ENCODE data around the gene FSHR.

FSHR gene

GRCh38 chr2:48941456-48941855 lies 212.9 kb downstream of the FSHR start:
- TF ChIP-seq CTCF (IDR thresholded peaks at IDR 0.05; ENCODE audit: insufficient read depth, low read length, poor library complexity, severe bottlenecking) = no peak
- Histone ChIP-seq H3K4me3 (replicated peaks; ENCODE audit: low read depth, low read length) (no peak overlapping the region), H3K27me3 (replicated peaks; ENCODE audit: control insufficient read depth, insufficient read depth, low read length) (no peaks in the 10 kb centered on the region), H3K36me3 (ENCODE audit: control insufficient read depth, insufficient read depth, low read length) (no peaks in the 10 kb centered on the region)
- DNase-seq (ENCODE audit: extremely low read depth, insufficient read length) = no peak

GRCh38 chr2:48940606-48941005 lies 213.7 kb downstream of the FSHR start:
- TF ChIP-seq CTCF (IDR thresholded peaks at IDR 0.05; ENCODE audit: insufficient read depth, low read length, poor library complexity, severe bottlenecking) = no peak
- no peaks in the 10 kb centered on the region for H3K27me3 ChIP-seq (replicated peaks; ENCODE audit: control insufficient read depth, insufficient read depth, low read length)
- H3K36me3 ChIP-seq (ENCODE audit: control insufficient read depth, insufficient read depth, low read length) = no peaks in the 10 kb centered on the region
- DNase-seq (ENCODE audit: extremely low read depth, insufficient read length) = no peak
- H3K4me3 ChIP-seq (replicated peaks; ENCODE audit: low read depth, low read length) = no peak overlapping the region

- Histone ChIP-seq H3K27me3 (replicated peaks; ENCODE audit: control insufficient read depth, insufficient read depth, low read length) (no peaks in the 10 kb centered on the region), H3K4me3 (replicated peaks; ENCODE audit: low read depth, low read length) (no peak overlapping the region), H3K36me3 (ENCODE audit: control insufficient read depth, insufficient read depth, low read length) (no peaks in the 10 kb centered on the region)
- no peak for DNase-seq (ENCODE audit: extremely low read depth, insufficient read length)
- no peak for TF ChIP-seq CTCF (IDR thresholded peaks at IDR 0.05; ENCODE audit: insufficient read depth, low read length, poor library complexity, severe bottlenecking)
These were observed 215.1 kb downstream of the FSHR start for GRCh38 chr2:48939232-48939631.

GRCh38 chr2:48938231-48938630 lies 216.1 kb downstream of the FSHR start:
- no peaks in the 10 kb centered on the region for H3K36me3 ChIP-seq (ENCODE audit: control insufficient read depth, insufficient read depth, low read length)
- DNase-seq (ENCODE audit: extremely low read depth, insufficient read length) = no peak
- no peak for TF ChIP-seq CTCF (IDR thresholded peaks at IDR 0.05; ENCODE audit: insufficient read depth, low read length, poor library complexity, severe bottlenecking)
- H3K27me3 ChIP-seq (replicated peaks; ENCODE audit: control insufficient read depth, insufficient read depth, low read length) = no peaks in the 10 kb centered on the region
- no peak overlapping the region for H3K4me3 ChIP-seq (replicated peaks; ENCODE audit: low read depth, low read length)

- Histone ChIP-seq H3K36me3 (ENCODE audit: control insufficient read depth, insufficient read depth, low read length) (no peaks in the 10 kb centered on the region), H3K27me3 (replicated peaks; ENCODE audit: control insufficient read depth, insufficient read depth, low read length) (no peaks in the 10 kb centered on the region), H3K4me3 (replicated peaks; ENCODE audit: low read depth, low read length) (no peak overlapping the region)
- DNase-seq (ENCODE audit: extremely low read depth, insufficient read length) = no peak
- TF ChIP-seq CTCF (IDR thresholded peaks at IDR 0.05; ENCODE audit: insufficient read depth, low read length, poor library complexity, severe bottlenecking) = no peak
These were observed 219.5 kb downstream of the FSHR start for GRCh38 chr2:48934807-48935206.

- H3K36me3 ChIP-seq (ENCODE audit: control insufficient read depth, insufficient read depth, low read length) = no peaks in the 10 kb centered on the region
- no peak for DNase-seq (ENCODE audit: extremely low read depth, insufficient read length)
- H3K27me3 ChIP-seq (replicated peaks; ENCODE audit: control insufficient read depth, insufficient read depth, low read length) = no peaks in the 10 kb centered on the region
- TF ChIP-seq CTCF (IDR thresholded peaks at IDR 0.05; ENCODE audit: insufficient read depth, low read length, poor library complexity, severe bottlenecking) = no peak
- H3K4me3 ChIP-seq (replicated peaks; ENCODE audit: low read depth, low read length) = no peak overlapping the region
These were observed 220.4 kb downstream of the FSHR start for GRCh38 chr2:48933828-48934497.
